ENCODE data around the gene TLR4. TPM values are rescaled to one million over a fixed set of nuclear protein-coding genes. Genes with fewer than 3 reads are reported as not detected.

Gene TLR4
- total and polyA plus RNA-seq, 4 donors, result 4.5 to 41.6 (median 25.9) TPM

DNA sequence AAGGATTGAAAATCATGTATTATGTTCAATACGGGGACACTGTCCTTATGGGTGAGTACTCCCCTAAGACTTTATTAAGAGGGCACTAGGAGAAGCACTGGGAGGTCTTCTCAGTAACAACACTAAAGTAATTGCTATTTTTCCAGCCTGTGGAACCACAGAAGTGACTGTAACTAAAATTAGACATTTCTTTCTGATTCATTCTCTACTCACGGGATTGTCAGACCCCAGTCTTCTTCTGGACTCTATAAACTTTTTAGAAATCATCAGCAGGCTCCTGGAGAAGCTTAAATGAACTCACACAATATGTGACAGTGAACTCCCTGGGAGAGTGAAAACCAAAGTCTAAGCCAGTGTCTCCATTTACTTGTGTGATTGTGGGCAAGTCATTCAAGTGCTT, 14.5 kb downstream of the TLR4 start:
- Histone ChIP-seq H3K27ac (ENCODE audit: low read depth in 1 of 2, low read length in 1 of 2) (no peak overlapping the region), H3K4me1 (ENCODE audit: control insufficient read depth in 5 of 5, insufficient read depth in 5 of 5, low read length in 5 of 5) (peaks cover 0 to 24% (median 0%) of the 10 kb centered on the region in 5 donors), H3K27me3 (ENCODE audit: control insufficient read depth in 3 of 3, insufficient read depth in 3 of 3, low read length in 2 of 3) (no peaks in the 10 kb centered on the region), H3K36me3 (ENCODE audit: control insufficient read depth in 4 of 4, insufficient read depth in 4 of 4, low read length in 4 of 4) (peaks cover 0 to 5% (median under 1%) of the 10 kb centered on the region in 4 donors), H3K9me3 (ENCODE audit: control insufficient read depth in 4 of 4, insufficient read depth in 3 of 4, low read length in 3 of 4) (no peaks in the 10 kb centered on the region), H3K4me3 (no peak overlapping the region), H3K9ac (ENCODE audit: insufficient read depth in 1 of 2, low read length in 2 of 2) (no peak overlapping the region)
- TF ChIP-seq, protein P1, sequence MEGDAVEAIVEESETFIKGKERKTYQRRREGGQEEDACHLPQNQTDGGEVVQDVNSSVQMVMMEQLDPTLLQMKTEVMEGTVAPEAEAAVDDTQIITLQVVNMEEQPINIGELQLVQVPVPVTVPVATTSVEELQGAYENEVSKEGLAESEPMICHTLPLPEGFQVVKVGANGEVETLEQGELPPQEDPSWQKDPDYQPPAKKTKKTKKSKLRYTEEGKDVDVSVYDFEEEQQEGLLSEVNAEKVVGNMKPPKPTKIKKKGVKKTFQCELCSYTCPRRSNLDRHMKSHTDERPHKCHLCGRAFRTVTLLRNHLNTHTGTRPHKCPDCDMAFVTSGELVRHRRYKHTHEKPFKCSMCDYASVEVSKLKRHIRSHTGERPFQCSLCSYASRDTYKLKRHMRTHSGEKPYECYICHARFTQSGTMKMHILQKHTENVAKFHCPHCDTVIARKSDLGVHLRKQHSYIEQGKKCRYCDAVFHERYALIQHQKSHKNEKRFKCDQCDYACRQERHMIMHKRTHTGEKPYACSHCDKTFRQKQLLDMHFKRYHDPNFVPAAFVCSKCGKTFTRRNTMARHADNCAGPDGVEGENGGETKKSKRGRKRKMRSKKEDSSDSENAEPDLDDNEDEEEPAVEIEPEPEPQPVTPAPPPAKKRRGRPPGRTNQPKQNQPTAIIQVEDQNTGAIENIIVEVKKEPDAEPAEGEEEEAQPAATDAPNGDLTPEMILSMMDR (IDR thresholded peaks at IDR 0.05; ENCODE audit: control extremely low read depth, extremely low read depth), result no peak
- DNase-seq (no peak), ATAC-seq (ENCODE audit: insufficient read depth, low FRiP score) (no peak)
- WGBS, 2 donors, result 47 to 56% methylated on average over 2 of the region's 2 CpGs

DNA sequence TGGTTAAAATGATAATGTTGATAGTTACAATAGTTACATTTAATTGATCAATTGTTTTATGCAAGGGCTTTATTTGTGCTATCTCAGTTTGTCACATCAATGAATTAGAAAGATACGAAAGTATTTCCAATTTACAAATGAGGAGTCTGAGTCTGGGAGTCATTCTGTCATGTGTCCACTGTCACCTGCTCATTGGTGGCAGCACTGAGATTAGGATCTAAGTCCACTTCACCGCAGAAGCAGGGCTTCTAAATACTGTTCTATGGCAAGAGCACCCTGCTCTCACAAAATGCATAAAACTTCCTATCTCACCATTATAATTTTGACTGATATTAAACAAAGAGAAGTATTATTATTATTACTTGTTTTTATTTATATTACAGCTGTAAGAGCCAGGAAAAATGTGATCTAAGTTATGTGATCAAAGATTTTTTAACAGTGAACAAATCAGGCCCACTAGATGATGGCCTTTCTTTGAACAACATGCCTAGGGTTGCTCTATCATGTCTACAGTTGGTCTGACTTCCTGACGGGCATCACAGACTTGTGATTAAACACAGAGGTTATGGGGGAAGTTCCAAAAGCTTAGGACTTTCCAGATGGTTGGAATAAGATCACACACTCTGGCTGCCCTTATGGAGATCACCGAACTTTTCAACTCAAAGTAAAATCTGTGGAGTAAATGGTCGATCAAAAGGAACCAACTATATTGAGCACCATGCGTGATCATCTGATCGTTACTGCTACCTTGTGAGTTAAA, 15.1 kb downstream of the TLR4 start:
- no peak overlapping the region for H3K9ac ChIP-seq (ENCODE audit: insufficient read depth in 1 of 2, low read length in 2 of 2)

DNA sequence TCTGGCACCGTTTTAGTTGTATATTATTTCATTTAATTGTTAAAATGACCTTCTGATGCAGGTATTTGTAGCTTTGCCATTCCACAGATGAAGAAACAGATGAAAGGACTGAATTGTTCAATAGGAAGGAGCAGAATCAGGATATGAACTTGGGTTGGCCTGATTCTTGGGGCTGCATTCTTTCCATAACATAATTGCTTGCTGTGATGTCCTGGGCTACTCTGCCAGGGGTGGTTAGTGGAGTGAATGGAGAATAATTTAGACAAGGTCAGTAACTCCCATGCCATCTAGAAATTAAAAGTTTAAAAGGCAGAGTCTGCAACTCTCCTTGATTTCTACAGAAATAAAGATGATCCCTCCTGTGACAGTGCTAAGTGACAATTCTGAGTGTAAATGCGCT, 15.9 kb downstream of the TLR4 start:
- peak overlapping the region in 1 of 2 donors; percentile 29 for H3K27ac ChIP-seq (ENCODE audit: low read depth in 1 of 2, low read length in 1 of 2)
- TF ChIP-seq, protein P1 (IDR thresholded peaks at IDR 0.05; ENCODE audit: control extremely low read depth, extremely low read depth), result no peak
- no peak overlapping the region for H3K4me3 ChIP-seq
- H3K27me3 ChIP-seq (ENCODE audit: control insufficient read depth in 3 of 3, insufficient read depth in 3 of 3, low read length in 2 of 3), result no peaks in the 10 kb centered on the region
- ATAC-seq (ENCODE audit: insufficient read depth, low FRiP score) (no peak), DNase-seq (no peak)
- WGBS, 2 donors, result 81 to 92% methylated on average over 2 of the region's 2 CpGs
- H3K9ac ChIP-seq (ENCODE audit: insufficient read depth in 1 of 2, low read length in 2 of 2), result no peak overlapping the region
- H3K36me3 ChIP-seq (ENCODE audit: control insufficient read depth in 4 of 4, insufficient read depth in 4 of 4, low read length in 4 of 4), result no peaks in the 10 kb centered on the region
- H3K4me1 ChIP-seq (ENCODE audit: control insufficient read depth in 5 of 5, insufficient read depth in 5 of 5, low read length in 5 of 5), result peaks cover 0 to 21% (median 0%) of the 10 kb centered on the region in 5 donors
- no peaks in the 10 kb centered on the region for H3K9me3 ChIP-seq (ENCODE audit: control insufficient read depth in 4 of 4, insufficient read depth in 3 of 4, low read length in 3 of 4)

More for the DNA sequence above, 15.1 kb downstream of the TLR4 start:
- H3K27ac ChIP-seq (ENCODE audit: low read depth in 1 of 2, low read length in 1 of 2), result no peak overlapping the region
- no peaks in the 10 kb centered on the region for H3K9me3 ChIP-seq (ENCODE audit: control insufficient read depth in 4 of 4, insufficient read depth in 3 of 4, low read length in 3 of 4)
- DNase-seq (peak in 2 of 3 donors; percentile 17 to 23), ATAC-seq (ENCODE audit: insufficient read depth, low FRiP score) (no peak)
- H3K36me3 ChIP-seq (ENCODE audit: control insufficient read depth in 4 of 4, insufficient read depth in 4 of 4, low read length in 4 of 4), result peaks cover 0 to 2% (median 0%) of the 10 kb centered on the region in 4 donors
- 76 to 83% methylated on average over 7 of the region's 7 CpGs for WGBS, 2 donors
- no peak overlapping the region for H3K4me3 ChIP-seq
- TF ChIP-seq, protein P1 (IDR thresholded peaks at IDR 0.05; ENCODE audit: control extremely low read depth, extremely low read depth), result no peak
- H3K4me1 ChIP-seq (ENCODE audit: control insufficient read depth in 5 of 5, insufficient read depth in 5 of 5, low read length in 5 of 5), result peaks cover 0 to 24% (median 0%) of the 10 kb centered on the region in 5 donors
- no peaks in the 10 kb centered on the region for H3K27me3 ChIP-seq (ENCODE audit: control insufficient read depth in 3 of 3, insufficient read depth in 3 of 3, low read length in 2 of 3)
